Ishikawa (cell line): ENCODE measurements around the gene GAST.

Experiments
- CEBPB ChIP-seq: IDR thresholded peaks from 2 replicates; pipeline ENCODE4 v1.6.1; 2012
- CREB1 ChIP-seq: IDR thresholded peaks from 2 replicates; pipeline ENCODE4 v1.6.1; 2012; ENCODE audit warnings: low read depth
- EGR1 ChIP-seq: IDR thresholded peaks from 2 replicates; pipeline ENCODE4 v1.6.1; 2012
- EP300 ChIP-seq: IDR thresholded peaks from 2 replicates; pipeline ENCODE4 v1.6.1; 2012; ENCODE audit warnings: borderline replicate concordance
- FOXM1 ChIP-seq: IDR thresholded peaks from 2 replicates; pipeline ENCODE4 v1.6.1; 2012; ENCODE audit warnings: low read depth, borderline replicate concordance
- NFIC ChIP-seq: IDR thresholded peaks from 2 replicates; pipeline ENCODE4 v1.6.1; 2012
- RAD21 ChIP-seq: IDR thresholded peaks from 2 replicates; pipeline ENCODE4 v1.6.1; 2012; ENCODE audit warnings: low read depth
- TAF1 ChIP-seq: IDR thresholded peaks from 2 replicates; pipeline ENCODE4 v1.6.1; 2012; ENCODE audit warnings: low read depth, mild to moderate bottlenecking
- TCF12 ChIP-seq: IDR thresholded peaks from 2 replicates; pipeline ENCODE4 v1.6.1; 2012; ENCODE audit warnings: low read depth
- TEAD4 ChIP-seq: IDR thresholded peaks from 2 replicates; pipeline ENCODE4 v1.6.1; 2012
- YY1 ChIP-seq: IDR thresholded peaks from 2 replicates; pipeline ENCODE4 v1.6.1; 2012; ENCODE audit warnings: low read depth
- ZBTB7A ChIP-seq: IDR thresholded peaks from 2 replicates; pipeline ENCODE4 v1.6.1; 2012; ENCODE audit warnings: low read depth
- TF ChIP-seq, protein P1 (sequence below): IDR thresholded peaks from 2 replicates; pipeline ENCODE4 v1.6.1; 2012
- TF ChIP-seq, protein P2 (sequence below): IDR thresholded peaks from 2 replicates; pipeline ENCODE4 v1.6.1; 2012; ENCODE audit warnings: low read depth, mild to moderate bottlenecking
- TF ChIP-seq, protein P3 (sequence below): IDR thresholded peaks from 2 replicates; pipeline ENCODE4 v1.6.1; 2012

GAST gene

DNA sequence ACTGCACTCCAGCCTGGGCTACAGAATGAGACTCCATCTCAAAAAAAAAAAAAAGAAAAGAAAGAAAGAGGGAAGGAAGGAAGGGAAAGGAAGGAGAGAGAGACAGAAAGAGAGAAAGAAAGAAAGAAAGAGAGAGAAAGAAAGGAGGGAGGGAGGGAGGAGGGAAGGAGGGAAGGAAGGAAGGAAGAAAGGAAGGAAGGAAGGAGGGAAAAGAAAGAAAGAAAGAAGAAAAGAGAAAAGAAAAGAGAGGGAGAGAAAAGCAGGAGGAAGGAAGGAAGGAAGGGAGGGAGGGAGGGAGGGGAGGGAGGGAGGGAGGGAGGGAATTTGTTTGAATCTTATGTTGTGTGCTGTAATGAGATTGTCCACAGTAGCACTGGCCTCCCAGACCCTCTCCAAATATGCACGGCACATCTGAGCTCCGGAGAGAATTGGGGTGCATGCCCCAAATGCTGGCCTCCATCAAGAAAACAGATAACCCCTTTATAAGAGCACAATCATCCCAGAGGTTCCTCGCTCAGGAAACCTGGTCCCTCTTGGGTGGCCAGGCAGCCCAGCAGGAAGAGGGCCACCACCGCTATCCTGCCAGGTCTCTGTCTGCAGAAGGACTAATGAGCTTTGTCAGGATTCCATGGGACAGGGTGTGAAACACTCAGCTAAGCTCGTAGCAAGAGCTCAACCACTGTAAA, 32.2 kb upstream of the GAST start:
- no peak for TF ChIP-seq CREB1
- TF ChIP-seq, protein P1, sequence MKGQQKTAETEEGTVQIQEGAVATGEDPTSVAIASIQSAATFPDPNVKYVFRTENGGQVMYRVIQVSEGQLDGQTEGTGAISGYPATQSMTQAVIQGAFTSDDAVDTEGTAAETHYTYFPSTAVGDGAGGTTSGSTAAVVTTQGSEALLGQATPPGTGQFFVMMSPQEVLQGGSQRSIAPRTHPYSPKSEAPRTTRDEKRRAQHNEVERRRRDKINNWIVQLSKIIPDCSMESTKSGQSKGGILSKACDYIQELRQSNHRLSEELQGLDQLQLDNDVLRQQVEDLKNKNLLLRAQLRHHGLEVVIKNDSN = no peak
- TF ChIP-seq, protein P2, sequence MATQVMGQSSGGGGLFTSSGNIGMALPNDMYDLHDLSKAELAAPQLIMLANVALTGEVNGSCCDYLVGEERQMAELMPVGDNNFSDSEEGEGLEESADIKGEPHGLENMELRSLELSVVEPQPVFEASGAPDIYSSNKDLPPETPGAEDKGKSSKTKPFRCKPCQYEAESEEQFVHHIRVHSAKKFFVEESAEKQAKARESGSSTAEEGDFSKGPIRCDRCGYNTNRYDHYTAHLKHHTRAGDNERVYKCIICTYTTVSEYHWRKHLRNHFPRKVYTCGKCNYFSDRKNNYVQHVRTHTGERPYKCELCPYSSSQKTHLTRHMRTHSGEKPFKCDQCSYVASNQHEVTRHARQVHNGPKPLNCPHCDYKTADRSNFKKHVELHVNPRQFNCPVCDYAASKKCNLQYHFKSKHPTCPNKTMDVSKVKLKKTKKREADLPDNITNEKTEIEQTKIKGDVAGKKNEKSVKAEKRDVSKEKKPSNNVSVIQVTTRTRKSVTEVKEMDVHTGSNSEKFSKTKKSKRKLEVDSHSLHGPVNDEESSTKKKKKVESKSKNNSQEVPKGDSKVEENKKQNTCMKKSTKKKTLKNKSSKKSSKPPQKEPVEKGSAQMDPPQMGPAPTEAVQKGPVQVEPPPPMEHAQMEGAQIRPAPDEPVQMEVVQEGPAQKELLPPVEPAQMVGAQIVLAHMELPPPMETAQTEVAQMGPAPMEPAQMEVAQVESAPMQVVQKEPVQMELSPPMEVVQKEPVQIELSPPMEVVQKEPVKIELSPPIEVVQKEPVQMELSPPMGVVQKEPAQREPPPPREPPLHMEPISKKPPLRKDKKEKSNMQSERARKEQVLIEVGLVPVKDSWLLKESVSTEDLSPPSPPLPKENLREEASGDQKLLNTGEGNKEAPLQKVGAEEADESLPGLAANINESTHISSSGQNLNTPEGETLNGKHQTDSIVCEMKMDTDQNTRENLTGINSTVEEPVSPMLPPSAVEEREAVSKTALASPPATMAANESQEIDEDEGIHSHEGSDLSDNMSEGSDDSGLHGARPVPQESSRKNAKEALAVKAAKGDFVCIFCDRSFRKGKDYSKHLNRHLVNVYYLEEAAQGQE = no peak
- TF ChIP-seq CEBPB = no peak
- no peak for TF ChIP-seq TAF1

DNA sequence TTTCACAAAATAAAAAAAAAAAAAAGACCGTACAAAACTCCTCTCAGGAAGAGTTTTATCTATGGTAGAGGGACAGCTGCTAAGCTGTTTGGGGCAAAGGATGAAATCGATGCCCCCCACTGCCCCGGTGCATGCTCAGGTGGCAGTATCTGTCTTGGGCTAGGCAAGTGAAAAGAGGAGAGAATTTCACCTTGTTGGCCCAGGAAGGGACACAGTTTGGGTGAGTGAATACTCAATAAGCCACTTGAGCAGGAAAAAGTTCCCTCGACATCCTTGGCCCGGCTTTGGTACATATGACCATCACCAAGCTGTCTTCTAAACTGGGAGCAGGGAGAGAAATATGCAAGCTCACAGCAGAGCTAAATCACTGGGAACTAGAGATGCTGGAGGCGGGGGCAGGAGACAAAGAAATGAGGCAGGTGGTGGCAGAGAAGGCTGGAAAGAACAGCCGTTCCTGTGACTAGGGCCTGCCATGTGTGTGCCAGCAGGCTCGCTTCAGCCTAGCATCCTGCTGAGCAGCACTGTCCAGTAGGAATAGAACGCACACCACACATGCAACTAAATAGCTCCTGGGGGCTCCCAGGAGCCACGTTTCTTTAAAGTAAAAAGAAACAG, 31.6 kb upstream of the GAST start:
- no peak for TF ChIP-seq RAD21

DNA sequence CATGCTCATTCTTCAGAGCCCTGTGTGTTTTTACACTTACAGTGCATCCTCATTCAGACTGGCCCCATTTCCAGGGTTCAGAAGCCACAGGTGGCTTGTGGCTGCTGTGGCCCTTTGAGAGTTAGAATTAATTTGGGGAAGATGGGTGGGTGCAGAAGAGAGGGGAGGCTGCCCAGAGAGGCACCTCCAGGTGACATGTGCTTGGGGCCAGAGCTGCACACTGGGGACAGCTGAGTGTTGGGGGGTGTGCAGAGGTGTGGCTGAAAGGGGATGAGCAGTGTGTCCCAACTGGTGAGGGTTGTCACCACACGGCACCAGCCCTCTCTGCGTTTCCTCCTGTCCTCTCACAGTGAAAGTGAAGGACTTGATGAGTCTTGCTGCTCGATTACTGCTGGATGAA, 30.4 kb upstream of the GAST start:
- TF ChIP-seq, protein P3, sequence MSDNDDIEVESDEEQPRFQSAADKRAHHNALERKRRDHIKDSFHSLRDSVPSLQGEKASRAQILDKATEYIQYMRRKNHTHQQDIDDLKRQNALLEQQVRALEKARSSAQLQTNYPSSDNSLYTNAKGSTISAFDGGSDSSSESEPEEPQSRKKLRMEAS = no peak
- TF ChIP-seq EP300 (no peak), CREB1 (no peak), TAF1 (no peak), FOXM1 (no peak), TEAD4 (no peak), TCF12 (no peak), CEBPB (no peak), NFIC (no peak), RAD21 (no peak), ZBTB7A (no peak)
- TF ChIP-seq, protein P2 = no peak
- TF ChIP-seq, protein P1 = no peak

DNA sequence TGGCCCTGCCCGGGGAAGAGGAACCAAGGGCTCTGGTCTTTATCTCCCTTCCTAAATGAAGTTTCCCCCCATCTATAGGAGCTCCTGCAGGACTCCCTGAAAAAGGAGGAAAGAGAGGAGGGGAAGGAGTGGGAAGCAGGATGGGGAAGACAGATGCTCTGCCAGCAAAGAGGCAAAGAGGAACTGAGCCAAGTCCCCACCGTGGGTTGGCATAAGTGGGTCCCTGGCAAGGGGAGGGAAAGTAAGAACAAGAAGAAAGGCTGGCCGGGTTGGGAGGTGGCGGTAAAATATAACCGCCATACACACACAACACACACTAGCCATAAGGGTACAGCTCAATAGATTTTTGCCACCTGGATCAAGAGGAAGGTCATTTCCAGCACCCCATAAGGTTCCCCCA, 29.5 kb upstream of the GAST start:
- TF ChIP-seq, protein P3 = no peak
- TF ChIP-seq ZBTB7A = no peak
- no peak for TF ChIP-seq TAF1
- TF ChIP-seq, protein P2 = no peak
- no peak for TF ChIP-seq CEBPB
- TF ChIP-seq TEAD4 = no peak
- no peak for TF ChIP-seq NFIC
- TF ChIP-seq RAD21 = no peak
- TF ChIP-seq TCF12 = no peak

DNA sequence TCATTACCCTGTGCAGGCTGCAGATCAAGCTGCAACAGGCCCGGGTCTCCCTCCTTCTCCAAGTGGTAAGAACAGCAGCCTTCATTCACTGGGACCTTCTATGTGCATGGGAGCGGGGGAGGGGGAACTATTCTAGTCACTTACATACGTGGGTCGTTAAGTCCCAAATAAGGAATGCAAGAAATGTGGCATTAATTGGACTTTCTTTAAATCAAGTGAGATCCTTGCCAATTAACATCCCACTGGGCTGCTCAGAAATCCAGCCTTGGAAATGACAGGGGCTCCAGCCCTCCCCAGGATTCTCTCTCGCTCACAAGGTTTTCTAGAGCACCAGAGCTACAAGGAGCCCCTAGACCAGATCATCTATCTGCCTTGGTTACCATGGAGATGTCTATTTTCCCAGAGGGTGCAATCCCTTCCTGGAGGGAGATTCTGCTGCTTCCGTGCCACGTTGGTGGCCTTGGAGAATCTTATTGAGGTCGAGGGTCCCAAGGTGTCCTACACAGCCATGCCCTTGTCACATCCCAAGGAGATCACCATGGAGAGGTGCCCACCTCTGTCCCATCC, 28.6 kb upstream of the GAST start:
- TF ChIP-seq, protein P1 = no peak
- TF ChIP-seq TAF1 = no peak
- TF ChIP-seq TEAD4 = no peak
- no peak for TF ChIP-seq RAD21
- TF ChIP-seq, protein P2 = no peak
- no peak for TF ChIP-seq YY1
- TF ChIP-seq NFIC = no peak
- no peak for TF ChIP-seq TCF12
- TF ChIP-seq FOXM1 = no peak
- TF ChIP-seq CREB1 = no peak
- TF ChIP-seq ZBTB7A = no peak
- TF ChIP-seq EP300 = no peak
- no peak for TF ChIP-seq EGR1
- no peak for TF ChIP-seq CEBPB
